GM21786 (cell line): ENCODE measurements around the gene AEBP1.
A peak's percentile ranks its signal among the peaks of the same experiment; 100 is the strongest.
"Not testable (repeated sequence)": the region's sequence is repeated elsewhere in the genome, so short reads cannot be mapped to it uniquely, and the experiment has no call there.

Source experiments
- ATAC-seq: cut with Tn5 transposase; IDR thresholded peaks from one replicate; pipeline ENCODE4 v1.9.1; 2021; ENCODE audit not compliant: unreplicated experiment

The AEBP1 gene

DNA sequence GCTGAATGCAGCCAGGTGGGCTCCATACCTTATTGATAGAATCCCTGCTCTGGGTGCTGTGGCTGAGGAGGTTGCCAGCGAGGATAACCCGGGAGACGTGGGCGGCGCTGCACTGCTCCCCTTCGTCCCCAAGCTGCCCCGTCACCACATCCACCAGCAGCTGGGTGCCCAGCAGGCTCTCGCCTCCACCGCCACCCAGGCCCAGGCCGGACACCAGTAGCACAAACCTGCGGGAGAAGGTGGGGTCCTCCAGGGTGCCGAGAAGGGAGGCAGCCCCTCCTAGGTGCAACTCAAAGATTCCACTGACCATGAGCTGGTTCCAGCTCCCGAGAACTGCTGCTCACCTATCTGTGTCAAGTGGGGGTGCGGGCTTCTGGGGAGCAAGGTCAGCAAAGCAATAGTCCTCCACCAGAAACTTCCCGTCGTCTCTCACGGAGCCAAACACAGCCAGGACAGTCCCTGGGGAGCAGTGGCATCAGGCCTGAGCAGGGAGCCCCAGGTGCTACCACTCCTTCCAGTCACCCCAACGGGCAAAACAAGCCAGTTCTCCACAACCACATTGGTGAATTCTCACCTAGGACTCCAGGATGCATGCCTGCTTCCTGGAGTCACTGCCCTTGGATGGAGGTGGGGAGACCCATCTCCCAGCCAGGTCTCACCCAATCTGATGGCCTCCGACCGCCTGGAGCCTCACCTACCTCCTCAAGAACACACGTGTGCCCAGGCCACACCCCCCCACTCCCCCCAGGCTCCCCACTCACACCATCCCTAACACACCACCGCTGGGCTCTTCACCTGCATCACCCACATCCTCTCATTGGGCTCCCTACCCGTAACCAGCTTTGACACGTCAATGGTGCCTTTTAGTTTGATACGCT is 12.9 kb downstream of the AEBP1 start:
- no peak for ATAC-seq

DNA sequence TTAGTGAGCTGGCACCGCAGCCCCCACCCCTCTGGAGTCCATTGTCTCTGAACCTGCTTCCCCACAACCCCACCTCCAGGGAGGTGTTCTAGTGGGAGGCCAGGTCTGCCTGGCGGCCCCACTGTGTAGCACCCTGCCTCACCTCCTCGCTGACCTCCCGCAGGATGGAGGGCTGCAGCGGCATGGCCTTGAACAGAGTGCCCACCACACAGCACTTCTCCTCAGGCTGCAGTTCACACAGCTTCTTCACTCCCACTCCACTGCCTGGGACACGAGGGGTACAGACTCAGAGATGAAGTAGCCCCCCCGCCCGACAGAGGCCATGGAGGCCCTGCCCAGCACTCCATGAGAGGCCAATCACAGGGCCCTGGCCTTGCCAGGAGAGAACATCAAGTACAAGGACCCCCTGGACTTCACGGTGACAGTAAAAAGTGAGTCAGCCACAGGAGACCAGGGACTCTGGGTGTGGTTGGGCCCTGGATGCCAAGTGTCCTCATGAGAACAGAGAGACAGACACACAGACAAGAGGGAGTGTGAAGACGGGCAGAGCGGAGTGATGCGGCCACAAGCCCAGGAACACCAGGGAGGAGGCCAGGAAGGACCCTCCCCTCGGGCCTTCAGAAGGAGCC is 13.8 kb downstream of the AEBP1 start:
- ATAC-seq = no peak

DNA sequence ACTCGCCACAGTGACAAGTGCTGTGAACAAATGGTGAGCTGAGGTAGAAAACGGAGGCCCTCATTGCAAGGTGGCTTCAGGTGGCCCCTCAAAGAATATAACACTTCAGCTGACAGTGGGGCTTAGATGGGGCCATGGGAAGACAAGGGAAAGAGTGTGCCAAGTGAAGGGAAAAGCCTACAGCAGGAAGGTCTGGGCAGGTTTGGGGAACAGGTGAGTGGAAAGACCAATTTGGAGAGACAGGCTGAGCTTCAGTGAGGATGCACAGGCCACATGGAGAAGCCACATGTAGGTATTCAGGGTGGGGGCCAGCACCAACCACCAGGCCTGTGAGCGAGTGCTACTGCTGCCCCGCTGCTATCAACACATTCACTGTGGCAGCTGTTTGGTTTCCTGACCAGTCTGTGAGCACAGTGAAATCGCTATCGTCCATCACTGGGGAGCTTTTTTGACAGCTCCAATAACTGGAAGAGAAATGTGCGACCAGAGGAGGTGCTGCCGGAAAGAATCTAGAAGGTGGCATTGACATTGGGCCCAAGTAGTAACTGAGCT is 15.8 kb downstream of the AEBP1 start:
- no peak for ATAC-seq

DNA sequence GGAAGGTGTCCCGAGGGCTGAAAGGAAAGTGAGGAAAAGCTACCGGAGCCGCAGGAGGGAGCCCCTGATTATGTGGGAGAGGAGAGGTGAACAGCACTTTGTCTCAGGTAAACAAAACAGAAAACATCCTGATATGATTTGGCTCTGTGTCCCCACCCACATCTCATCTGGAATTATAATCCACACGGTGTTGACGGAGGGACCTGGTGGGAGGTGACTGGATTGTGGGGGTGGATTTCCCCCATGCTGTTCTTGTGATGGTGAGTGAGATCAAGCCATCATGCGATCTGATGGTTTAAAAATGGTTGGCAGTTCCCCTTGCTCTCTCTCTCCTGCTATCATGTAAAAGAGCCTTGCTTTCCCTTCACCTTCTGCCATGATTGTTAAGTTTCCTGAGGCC is 16.2 kb downstream of the AEBP1 start:
- ATAC-seq = no peak

DNA sequence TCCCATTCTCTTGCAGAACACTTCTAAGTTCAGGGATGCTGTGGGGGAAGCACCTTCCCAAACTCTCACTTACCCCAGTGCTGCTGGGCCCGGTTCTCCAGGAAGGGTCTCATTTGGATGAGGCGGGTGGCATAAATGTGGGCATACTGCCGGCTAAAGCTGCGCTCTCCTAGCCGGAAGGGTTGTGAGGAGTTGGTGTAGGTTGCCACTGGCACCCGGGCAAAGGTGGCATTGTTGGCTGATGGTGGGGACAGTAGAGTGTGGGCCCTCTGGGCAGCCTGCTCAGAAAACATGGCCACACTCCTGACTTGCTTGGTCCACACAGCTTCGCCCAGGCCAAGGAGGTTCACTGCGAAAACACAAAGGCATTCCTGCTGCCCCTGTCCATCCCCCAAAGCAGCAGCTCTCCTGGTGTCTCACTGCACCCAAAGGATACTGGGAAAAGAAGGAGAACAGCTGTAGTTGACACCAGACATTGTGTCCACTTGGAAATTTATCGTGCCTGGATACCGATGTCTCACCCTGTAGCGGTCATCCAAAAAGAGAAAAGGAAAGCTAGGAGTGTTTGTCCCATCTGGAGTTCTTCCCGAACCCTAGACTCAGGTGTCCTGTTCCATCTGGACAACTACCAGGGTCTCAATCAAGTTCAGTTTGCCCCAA is 17.7 kb downstream of the AEBP1 start:
- no peak for ATAC-seq

DNA sequence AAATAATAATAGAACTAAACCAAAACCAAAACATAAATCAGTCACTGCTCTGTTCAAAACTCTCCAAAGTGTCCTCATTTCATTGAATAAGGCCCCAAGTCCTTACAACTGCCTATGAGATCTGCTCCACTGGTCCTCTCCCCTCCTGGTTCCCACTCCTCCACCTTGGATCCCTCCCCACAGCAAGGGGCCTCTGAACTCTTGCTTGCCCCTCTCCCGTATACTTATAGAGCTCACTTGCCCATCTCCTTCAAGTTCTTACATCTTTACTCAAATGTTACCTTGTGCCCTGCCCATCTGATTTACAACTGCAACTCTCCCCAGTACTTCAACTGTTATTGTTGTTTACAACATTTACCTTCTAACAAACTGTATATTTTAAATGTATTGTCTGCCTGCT is 18.4 kb downstream of the AEBP1 start:
- no peak for ATAC-seq

DNA sequence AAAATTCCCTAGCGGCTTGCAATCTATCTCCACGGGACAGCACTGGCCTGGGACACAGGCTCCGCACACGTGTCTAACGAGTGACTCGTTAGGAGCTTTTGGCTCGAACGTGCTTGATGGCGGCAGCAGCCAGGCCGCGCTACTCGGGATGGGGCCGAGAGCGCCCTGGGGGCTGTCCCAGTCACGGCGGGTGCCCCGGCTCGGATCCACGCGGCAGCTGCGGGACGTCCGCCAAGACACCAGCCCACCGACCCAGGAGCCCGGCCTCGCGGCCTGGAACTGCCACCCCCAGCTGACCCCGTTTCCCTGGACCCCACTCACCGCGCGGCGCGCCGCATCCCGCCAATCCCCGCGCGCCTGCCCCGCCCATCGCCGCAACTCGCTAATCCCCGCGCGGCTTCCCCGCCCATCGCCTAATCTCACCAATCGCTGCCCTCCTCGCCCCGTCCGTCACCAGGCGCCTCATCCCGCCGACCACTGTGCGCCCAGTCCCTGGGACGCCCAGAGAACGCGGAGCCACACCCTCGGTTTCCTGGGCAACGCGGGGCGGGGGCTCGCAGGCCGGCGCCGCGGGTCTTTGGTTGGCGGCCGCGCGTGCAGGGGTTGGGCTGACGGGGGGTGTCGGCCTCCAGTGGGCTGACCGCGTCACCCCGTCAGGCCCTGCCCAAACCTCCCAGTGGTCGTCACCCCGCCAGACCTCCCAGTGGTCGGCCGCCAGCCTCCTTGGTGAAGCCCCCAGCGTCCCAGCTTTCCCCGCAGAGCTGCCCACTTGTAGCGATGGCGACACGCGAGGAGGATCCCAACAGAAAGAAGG is 19.3 kb downstream of the AEBP1 start, which contains the start of gene POLD2:
Gene POLD2, minus strand, starts transcription at position 359 of the 814 bp plus-strand sequence. CDS start 1,495 bp downstream, outside the sequence.
- peak; percentile 98 for ATAC-seq

DNA sequence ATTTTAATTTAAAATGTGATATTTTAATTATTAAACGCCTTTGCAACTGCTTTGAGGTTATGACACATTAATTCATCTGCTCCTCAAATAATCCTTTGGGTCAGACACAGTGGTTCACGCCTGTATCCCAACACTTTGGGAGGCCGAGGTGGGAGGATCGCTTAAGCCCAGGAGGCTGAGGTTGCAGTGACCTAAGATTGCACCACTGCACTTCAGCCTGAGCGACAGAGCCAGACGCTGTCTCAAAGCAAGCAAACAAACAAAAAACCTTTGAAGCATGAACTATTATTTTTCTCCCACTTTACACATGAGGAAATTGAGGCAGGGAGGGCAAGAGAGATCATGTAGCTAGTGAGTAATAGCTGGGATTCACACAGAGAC is 20.7 kb downstream of the AEBP1 start:
- ATAC-seq = no peak

DNA sequence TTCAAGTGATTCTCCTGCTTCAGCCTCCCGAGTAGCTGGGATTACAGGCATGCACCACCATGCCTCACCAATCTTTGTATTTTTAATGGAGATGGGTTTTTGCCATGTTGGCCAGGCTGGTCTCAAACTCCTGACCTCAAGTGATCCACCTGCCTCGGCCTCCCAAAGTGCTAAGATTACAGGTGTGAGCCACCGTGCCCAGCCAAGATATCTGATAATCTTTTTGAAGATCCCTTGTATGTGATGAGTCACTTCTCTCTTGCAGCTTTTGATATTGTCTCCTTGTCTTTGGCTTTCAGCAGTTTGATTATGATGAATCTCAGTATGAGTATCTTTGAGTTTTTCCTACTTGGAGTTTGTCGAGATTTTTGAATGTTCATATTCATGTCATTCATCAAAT is 22.4 kb downstream of the AEBP1 start:
- not testable (repeated sequence) for ATAC-seq

DNA sequence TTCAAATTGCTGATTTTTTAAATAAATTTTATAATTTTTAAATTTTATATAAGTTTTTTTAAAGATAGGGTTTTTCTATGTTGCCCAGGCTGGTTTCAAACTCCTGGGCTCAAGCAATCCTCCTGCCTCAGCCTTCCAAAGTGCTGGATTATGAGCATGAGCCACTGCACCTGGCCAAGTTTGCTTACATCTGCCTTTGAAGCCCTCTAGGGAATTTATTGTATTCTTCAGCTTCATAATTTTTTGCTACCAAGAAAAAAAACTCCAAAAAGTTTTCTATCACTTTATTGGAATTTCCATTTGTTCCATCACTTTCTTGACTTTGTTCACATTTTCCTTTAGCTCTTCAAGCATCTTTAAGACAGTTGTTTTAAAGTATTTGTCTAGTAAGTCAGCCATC is 23.0 kb downstream of the AEBP1 start:
- ATAC-seq = no peak

DNA sequence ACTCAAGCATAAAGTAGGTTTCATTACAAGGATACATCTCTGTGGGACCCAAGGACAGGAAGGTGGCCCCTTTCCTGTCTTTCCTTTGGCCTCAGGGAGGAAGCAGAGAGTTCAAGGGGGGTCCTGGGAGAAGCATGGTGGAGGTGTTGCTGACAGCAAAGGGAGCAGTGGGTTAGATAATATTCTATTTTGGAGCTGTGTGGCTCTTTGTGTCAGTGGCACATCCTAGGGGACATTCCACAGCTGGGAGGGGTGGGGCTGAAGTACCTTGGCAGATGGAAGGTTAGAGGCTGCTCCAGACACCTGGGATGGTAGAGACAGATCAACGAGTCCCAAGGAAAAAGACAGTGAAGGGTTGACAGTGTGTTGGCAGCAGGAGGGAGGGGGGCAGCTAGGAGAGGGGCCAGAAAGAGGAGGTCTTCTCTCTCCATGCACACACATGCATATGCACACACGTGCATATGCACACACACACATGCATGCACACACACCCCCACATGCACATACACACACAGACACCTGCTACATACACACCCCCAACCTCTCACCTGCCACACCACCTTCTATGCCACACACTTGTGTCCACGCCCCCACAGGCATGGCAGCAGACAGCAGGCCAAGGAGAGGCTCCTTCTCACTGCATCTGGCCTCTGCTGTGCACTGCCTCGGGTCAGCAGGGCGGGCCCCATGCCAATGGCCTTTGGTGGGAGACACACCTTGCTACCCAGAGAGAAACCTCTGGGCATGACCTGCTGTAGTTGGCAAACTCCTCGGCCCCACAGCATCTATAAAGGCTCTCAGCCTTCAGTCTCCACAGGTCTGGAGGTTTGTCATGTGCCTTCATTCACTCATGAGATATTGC is 24.8 kb downstream of the AEBP1 start:
- ATAC-seq = no peak

DNA sequence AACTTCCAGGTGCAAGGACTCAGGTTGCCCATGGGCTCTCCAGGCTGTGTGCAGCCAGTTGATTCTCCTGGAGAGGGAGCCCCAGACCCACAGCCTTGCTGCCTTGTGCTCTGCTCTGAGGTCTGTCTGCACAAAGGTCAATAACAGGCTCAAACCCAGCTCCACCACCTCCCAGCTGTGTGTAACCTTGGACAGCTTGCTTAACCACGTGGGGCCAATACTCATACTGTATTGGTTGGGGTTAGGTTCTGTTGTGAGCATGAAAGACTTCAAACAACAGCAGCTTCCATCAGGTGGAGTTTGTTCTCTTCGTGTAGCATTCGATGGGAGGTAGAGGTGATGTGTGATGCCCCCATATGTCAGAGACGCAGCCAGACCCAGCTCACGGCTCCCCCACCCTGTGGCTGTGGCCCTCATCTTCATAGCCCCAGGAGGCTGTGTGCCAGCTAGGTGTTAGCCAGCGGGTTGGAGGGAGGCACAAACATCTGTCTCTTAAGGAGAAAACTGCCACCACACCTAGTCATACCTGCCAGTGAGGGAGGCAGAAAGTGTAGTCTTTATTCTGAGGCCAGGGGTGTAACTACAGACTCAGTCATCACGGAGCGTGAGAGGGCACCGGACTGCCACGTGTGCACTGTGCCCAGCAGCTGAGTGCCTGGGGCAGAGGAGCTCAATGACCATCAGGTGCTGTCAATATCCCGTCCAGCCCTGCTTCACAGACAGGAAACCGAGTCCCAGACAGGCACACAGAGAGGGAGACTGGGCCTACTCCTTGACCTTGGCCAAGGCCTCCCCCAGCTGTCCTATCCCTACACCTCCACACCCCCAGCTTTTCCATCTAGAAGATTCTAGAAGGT is 27.3 kb downstream of the AEBP1 start:
- no peak for ATAC-seq

DNA sequence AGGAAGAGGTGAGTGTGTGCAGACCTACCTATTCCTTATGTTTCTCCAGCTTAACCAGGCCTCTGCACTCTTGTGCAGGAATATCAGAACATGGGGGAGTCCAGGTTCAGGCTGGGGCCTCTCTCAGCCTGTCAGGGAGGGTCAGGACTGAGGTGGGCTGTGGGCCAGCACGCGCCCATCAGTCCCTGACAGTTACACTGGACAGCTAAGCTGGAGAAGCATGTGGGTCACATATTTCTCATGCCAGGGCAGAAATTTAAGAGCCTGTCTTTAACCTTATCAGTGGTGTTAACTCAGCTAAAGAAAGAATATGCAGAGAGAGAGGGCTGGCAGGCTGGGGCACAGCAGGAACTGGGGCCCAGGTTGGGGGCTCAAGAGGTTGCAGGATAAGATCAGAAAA is 27.9 kb downstream of the AEBP1 start:
- ATAC-seq = no peak

DNA sequence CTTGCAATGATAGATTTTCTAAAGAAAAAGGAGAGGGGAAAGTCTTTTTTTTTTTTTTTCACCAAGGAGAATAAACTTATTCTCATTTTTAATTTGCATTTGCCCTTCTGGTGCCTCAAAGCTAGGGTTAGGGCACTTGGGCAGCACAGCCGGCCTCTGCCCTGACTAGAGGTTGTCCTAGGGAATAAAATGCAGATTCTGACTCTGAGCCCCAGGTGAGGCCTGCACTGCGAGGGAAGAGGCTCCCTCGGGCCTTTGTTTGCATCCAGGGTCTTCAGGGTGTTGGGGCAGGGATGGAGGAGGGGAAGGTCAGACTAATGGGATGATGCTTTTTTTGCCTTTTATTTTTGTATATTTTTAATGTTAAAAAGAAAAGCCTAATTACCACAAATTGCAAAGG is 29.1 kb downstream of the AEBP1 start:
- ATAC-seq = no peak

DNA sequence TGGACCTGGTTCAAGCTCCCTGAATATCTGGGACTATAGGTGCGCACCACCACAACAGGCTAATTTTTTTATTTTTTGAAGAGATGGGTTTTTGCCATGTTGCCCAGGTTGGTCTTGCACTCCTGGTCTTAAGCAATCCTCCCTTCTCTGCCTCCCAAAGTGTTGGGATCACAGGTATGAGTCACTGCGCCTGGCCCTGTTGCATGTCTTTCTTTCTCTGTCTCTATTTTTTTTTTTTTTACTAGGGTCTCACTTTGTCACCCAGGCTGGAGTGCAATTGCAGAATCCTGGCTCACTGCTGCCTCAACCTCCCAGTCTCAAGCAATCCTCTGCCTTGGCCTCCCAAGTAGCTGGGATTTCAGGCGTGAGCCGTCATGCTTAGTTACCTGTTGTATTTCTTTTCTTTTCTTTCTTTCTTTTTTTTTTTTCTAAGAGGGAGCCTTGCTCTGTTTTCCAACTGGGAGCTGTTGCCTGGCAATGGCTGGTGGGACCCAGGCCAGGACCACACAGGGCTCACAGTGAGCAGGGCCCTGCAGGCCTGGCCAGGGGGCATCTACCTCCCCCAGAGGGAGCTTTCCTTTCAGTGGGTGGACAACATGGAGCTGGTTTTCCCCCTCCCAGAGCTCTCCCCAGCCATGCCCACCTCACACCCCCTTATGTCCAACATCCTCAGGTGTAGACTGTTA is 30.9 kb downstream of the AEBP1 start:
- ATAC-seq = no peak

DNA sequence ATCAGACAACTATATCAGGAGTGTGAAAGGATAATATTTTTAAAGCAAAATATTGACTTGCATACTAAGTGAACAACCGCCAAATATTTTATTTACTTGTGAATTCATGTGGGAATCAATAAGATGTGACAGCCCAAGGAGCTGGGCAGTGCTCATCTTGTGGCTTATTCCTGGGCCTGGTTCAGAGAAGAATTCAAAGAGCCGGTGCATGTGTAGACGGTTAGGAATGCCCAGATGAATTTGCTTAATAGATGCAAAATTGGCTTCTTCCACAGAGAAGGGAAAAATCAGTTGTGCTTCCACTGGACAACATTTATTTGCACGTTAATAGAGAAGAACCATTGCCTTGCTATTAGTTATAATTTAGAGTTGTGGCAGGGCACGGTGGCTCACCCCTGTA is 32.6 kb downstream of the AEBP1 start:
- no peak for ATAC-seq

DNA sequence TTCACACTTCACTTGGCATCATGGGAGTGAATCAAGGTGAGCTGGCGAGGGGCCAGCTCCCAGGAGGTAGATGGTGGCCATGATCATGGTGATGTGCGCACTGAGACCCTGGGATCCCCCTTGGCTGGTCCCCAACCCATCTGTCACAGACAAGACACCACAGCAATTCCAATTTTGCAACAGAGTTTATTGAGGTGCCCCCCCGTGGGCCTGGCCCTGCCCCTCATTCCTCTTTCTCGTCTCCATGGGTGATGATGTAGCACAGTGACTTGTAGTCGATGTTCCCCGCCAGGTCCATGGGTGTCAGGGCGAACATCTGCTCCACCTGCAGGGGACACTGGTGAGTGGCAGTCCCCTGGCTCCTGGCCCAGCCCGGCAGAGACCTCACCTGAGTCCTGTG is 34.6 kb downstream of the AEBP1 start:
- ATAC-seq = no peak

DNA sequence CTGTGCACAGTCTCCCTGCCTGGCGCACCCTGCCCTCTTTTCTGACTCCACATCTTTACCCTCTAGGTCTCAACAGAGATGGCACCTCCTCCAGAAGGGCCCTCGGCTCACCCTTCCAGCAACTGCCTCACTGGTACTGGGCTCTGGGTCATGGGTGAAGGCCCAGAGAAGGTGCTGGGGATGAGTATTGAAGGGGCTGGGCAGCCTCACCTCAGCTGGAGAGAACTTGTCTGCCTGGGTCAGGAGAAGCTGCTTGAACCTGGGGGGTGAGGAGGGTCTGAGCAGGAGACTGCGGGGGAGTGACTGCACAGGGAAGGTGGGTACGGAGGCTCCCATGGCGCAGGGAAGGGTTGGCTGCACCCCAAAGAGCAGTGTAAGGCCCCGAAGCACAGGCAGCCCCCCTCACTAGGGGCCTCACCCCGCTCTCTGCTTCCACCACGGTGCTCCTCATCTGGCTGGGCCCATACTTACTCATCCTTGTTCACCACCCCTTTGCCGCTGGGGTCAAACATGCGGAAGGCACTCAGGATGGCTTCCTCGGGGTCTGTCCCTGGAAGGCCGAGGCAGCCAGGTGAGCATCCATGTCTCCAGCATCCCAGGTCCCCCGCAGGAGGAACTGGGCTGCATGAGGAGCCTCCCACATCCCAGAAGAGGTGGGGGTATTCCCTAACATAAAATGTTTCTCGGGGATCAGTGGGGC is 35.3 kb downstream of the AEBP1 start:
- ATAC-seq = no peak
